Left cardiac atrium (tissue), 4 donors: ENCODE results near the gene CLCA4. TPM values are rescaled to one million over a fixed set of nuclear protein-coding genes. Genes with fewer than 3 reads are reported as not detected.
"Not testable (repeated sequence)": the region's sequence is repeated elsewhere in the genome, so short reads cannot be mapped to it uniquely, and the experiment has no call there.

Source experiments
- ATAC-seq, 2 donors: fragments of 200-7000 bp; cut with Tn5 transposase; one replicate each; pipeline ENCODE4 v1.9.1; 2020; ENCODE audit warnings: mild to moderate bottlenecking in 2 of 2, moderate library complexity in 2 of 2
- DNase-seq: peaks from one replicate; pipeline ENCODE4 v3.0.0-alpha.2; 2020
- intact Hi-C, 2 donors: fragments of 100-400 bp; cut with DNase I; formaldehyde crosslinking; loops; one replicate each; pipeline versions ENCODE4 v1.14.1 to v1.15.1; 2022 to 2023
- total RNA-seq, 2 donors: library from RNA; stranded (reverse); fragmentation: NEBNext Ultra II Directional; extraction: Animal tissue kit (Norgen Biotek cat#: 25700); gene quantifications; one replicate each; pipeline ENCODE4 v1.2.1, GENCODE V29; 2021
- donor health status: DM: no; HTN: yes; CAD: no.
- donor health status: DM: no; HTN: yes; CAD: no; lungs with severe emphysema.
- donor health status: DM: yes; HTN: yes; CAD: no.
- donor health status: Dilated cardiomyopathy.

CLCA4 gene
- total RNA-seq, 2 donors from 2014 or later: not detected

DNA sequence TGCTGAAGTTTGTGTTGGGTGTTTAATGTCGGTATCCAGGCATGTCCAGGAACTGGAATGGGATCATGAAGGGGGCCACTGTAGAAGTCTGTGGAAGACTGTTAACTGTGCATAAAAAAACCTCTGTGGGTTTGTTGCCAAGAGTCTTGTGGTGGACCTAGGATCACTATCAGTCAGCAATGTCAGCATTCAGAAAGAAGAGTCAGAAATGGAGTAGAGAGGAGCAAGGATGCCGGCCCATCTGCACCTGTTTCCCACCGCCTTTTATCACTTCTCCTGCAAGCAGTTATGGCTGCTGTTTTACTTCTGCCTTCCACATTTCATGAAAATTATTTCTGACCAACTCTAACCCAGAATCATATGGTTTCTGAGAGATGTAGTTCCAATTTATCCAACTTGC is 36.7 kb downstream of the CLCA4 start:
- intact Hi-C loops: no loop called here
- DNase-seq (no peak), ATAC-seq (no peak)

DNA sequence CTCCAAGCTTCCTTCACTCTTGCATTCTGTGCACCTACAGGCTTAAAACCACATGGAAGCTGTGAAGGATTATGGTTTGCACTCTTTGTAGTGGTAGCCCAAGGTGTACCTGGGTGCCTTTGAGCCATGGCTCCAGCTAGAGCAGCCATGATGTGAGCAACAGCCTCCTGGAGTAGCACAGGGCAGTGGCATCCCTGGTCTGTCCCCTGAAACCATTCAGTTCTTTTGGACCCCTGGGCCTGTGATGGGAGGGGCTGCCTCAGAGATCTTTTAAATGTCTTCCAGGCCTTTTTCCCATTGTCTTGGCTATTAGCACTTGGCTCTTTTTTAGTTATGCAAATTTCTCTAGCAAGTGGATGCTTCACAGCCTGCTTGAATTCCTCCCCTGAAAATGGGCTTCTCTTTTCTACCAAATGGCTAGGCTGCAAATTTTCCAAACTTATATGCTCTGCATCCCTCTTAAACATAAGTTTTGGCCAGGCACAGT is 47.4 kb downstream of the CLCA4 start:
- DNase-seq: no peak
- ATAC-seq: no peak
- intact Hi-C loops: no loop called here

GRCh38 chr1:86596224-86596623 is 49.3 kb downstream of the CLCA4 start:
- intact Hi-C loops: no loop called here
- DNase-seq (no peak), ATAC-seq (no peak)

DNA sequence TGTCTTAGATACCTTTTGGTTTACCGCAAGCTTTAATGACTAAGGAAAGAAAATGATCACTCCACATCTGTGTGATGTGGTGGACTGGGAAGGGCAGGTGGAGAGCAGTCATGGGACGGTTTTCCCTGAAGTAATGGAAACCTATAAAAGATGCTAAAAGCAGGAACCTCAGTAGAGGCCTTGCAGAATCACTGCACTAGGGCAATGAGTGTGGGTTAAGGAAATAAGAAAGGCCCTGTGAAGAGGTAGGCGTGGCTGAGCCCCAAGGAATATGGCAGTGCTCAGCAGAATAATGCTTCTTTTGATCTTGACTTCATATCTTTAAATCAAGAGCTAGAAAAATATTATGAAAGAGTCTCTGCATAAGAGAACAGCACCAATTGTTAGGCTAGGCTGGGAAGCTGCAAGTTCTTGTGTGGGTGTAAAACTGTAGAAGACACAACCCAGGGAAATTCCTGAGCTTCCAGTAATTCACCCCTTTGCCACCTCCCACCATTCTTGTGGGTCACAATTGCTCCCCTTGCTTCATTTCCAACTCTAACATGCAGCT is 49.9 kb downstream of the CLCA4 start:
- DNase-seq: no peak
- intact Hi-C loops: no loop called here
- no peak for ATAC-seq

DNA sequence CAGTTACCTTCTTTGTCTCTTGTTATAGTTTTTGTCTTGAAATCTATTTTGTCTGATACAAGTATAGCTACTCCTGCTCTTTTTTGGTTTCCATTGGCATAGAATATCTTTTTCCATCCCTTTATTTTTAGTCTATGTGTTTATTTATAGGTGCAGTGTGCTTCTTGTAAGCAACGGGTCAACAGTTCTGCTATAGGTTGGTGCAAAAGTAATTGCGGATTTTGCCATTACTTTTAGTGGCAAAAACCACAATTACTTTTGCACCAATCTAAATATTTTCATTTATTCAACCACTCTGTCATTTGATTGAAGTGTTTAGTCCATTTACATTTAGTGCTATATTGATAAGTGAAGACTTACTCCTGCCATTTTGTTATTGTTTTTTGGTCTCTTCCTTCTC is 59.2 kb downstream of the CLCA4 start:
- DNase-seq, ATAC-seq, intact Hi-C loops: not testable (repeated sequence)

- ATAC-seq (no peak), DNase-seq (no peak)
- intact Hi-C loops: no loop called here
Measured at GRCh38 chr1:86616433-86616832, 69.6 kb downstream of the CLCA4 start.

- intact Hi-C loops: no loop called here
- DNase-seq: no peak
- no peak for ATAC-seq
Measured at GRCh38 chr1:86616871-86617270, 70.0 kb downstream of the CLCA4 start.

DNA sequence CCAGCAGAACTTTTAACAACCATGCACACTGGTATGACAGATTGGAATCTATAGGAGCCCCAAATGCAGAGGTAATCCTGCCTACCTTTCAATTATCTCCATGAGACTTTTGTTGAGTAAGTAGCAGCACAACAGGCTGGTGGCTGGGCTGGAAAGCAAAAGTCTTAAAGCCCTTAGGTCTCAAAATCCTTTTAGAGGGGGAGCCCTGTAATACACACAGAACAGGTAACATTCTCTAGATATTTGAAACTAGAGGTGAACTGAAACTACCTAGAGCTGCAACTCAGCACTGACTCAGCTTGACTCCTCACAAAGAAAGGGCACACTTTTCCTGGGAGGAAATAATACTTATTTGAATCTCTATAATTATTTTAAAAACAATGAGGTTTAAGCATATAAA is 71.5 kb downstream of the CLCA4 start:
- intact Hi-C loops: no loop called here
- ATAC-seq (no peak), DNase-seq (no peak)

GRCh38 chr1:86619313-86619712 is 72.4 kb downstream of the CLCA4 start:
- DNase-seq (no peak), ATAC-seq (no peak)
- intact Hi-C loops: no loop called here

DNA sequence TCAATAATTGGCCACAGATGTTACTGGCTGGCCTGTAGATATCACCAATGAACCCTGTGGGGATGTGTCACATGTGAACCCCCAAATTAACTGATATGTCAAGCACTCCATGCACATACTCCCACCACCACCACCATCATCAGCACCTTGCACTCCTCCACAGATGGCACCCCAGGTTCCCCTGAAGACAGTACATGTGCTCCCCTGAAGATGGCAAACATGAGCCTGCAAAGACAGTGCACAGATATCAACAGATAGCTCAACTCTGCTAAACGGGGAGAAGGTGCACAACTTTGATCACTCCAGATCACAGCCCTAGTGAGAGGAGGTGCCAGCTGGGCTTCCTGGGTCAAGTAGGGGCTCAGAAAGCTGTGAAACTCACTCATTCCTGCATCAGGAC is 74.4 kb downstream of the CLCA4 start:
- ATAC-seq (no peak), DNase-seq (no peak)
- intact Hi-C loops: no loop called here

Other genes with a start within 250 kb of the CLCA4 start
- gene ODF2L, start 150.8 kb upstream of the CLCA4 start, total RNA-seq: 10 to 100 TPM; 13.0 TPM
- gene CLCA2, start 122.9 kb upstream of the CLCA4 start, total RNA-seq: under 1 TPM; 0.21 to 0.53 TPM
- gene CLCA1, start 78.2 kb upstream of the CLCA4 start, total RNA-seq: not detected
- 100 to 1,000 TPM; 110 to 114 TPM for gene SH3GLB1, start 157.5 kb downstream of the CLCA4 start, total RNA-seq